Mesothelial cell of epicardium (in vitro differentiated cells): ENCODE data around the gene TRIP10. TPM values are rescaled to one million over a fixed set of nuclear protein-coding genes. Genes with fewer than 3 reads are reported as not detected.
"Not testable (repeated sequence)": the region's sequence is repeated elsewhere in the genome, so short reads cannot be mapped to it uniquely, and the experiment has no call there.

Experiments used
- DNase-seq, 2 experiments: peaks; one replicate each; pipeline ENCODE4 v3.0.0; 2021; ENCODE audit warnings: low spot score in 2 of 2; ENCODE audit not compliant: unreplicated experiment in 2 of 2
- H3K27ac Mint-ChIP-seq: 2 replicates; pipeline ENCODE4 v1.8.0; 2021; ENCODE audit warnings: mixed read lengths
- H3K27me3 Mint-ChIP-seq: 2 replicates; pipeline ENCODE4 v1.8.0; 2021; ENCODE audit warnings: low read depth, mixed read lengths
- H3K36me3 Mint-ChIP-seq: 2 replicates; pipeline ENCODE4 v1.8.0; 2021; ENCODE audit warnings: mixed read lengths
- H3K4me1 Mint-ChIP-seq: 2 replicates; pipeline ENCODE4 v1.8.0; 2021; ENCODE audit warnings: mixed read lengths
- H3K4me3 Mint-ChIP-seq: 2 replicates; pipeline ENCODE4 v1.8.0; 2021; ENCODE audit warnings: mild to moderate bottlenecking, moderate library complexity, mixed read lengths
- H3K9me3 Mint-ChIP-seq: 2 replicates; pipeline ENCODE4 v1.8.0; 2021; ENCODE audit warnings: mixed read lengths
- CTCF ChIP-seq: fragments of 200-600 bp; sonication (generic); IDR thresholded peaks from one replicate; pipeline ENCODE4 v1.5.0; 2021; ENCODE audit warnings: antibody characterized with exemption; ENCODE audit not compliant: unreplicated experiment
- microRNA-seq: library from miRNA; unstranded; fragments of <30 nt; microRNA quantifications from one replicate; pipeline ENCODE4 v1.2.0, GENCODE V29; 2021; ENCODE audit warnings: inconsistent platforms, mixed read lengths
- total RNA-seq: library from RNA; stranded (reverse); gene quantifications from 3 replicates; pipeline ENCODE4 v1.2.1, GENCODE V29; 2021

TRIP10 gene
- total RNA-seq, 1 donor from 2014 or later: 73.2 TPM

- DNase-seq: no peak
- H3K9me3 Mint-ChIP-seq: peaks cover 43% of the 10 kb centered on the region
- H3K4me1 Mint-ChIP-seq: peaks cover 2% of the 10 kb centered on the region
- TF ChIP-seq CTCF: no peak
- no peaks in the 10 kb centered on the region for H3K27me3 Mint-ChIP-seq
- H3K4me3 Mint-ChIP-seq: no peak overlapping the region
- no peak overlapping the region for H3K27ac Mint-ChIP-seq
- H3K36me3 Mint-ChIP-seq: peaks cover 6% of the 10 kb centered on the region
These were observed 58.2 kb downstream of the TRIP10 start for GRCh38 chr19:6797646-6798045.

- H3K4me3 Mint-ChIP-seq, H3K36me3 Mint-ChIP-seq, DNase-seq, H3K27ac Mint-ChIP-seq, H3K4me1 Mint-ChIP-seq, H3K27me3 Mint-ChIP-seq: not testable (repeated sequence)
- H3K9me3 Mint-ChIP-seq: peaks cover 29% of the 10 kb centered on the region
These were observed 60.8 kb downstream of the TRIP10 start for GRCh38 chr19:6800160-6800790.

GRCh38 chr19:6800991-6801484, 61.6 kb downstream of the TRIP10 start:
- Mint-ChIP-seq H3K4me1 (peaks cover 2% of the 10 kb centered on the region), H3K27me3 (no peaks in the 10 kb centered on the region), H3K36me3 (peaks cover 6% of the 10 kb centered on the region), H3K4me3 (no peak overlapping the region), H3K9me3 (peaks cover 22% of the 10 kb centered on the region), H3K27ac (no peak overlapping the region)
- no peak for TF ChIP-seq CTCF
- no peak for DNase-seq

Small RNAs within 50 kb of the gene (microRNA-seq; reads per million reads assigned to microRNA genes)
- 0.88 reads per million for gene MIR6791

Other genes with a start within 250 kb of the TRIP10 start
- gene TUBB4A, start 237.4 kb upstream of the TRIP10 start, total RNA-seq: 10.5 to 13.5 TPM (median 13.0 TPM) in 3 replicates
- gene TNFSF9, start 208.7 kb upstream of the TRIP10 start, total RNA-seq: 0.76 to 1.5 TPM (median 1.1 TPM) in 3 replicates
- not detected in 3 replicates for gene CD70, start 148.5 kb upstream of the TRIP10 start, total RNA-seq
- 0.07 to 0.09 TPM in 2 of 3 replicates, not detected in the other for gene TNFSF14, start 69.5 kb upstream of the TRIP10 start, total RNA-seq
- 23.1 to 35.3 TPM (median 24.5 TPM) in 3 replicates for gene C3, start 19.0 kb upstream of the TRIP10 start, total RNA-seq
- gene GPR108, start 2.1 kb upstream of the TRIP10 start, total RNA-seq: 51.4 to 53.6 TPM (median 52.1 TPM) in 3 replicates
- 13.3 to 13.9 TPM (median 13.4 TPM) in 3 replicates for gene SH2D3A, start 27.8 kb downstream of the TRIP10 start, total RNA-seq
- gene VAV1, start 33.0 kb downstream of the TRIP10 start, total RNA-seq: not detected in 3 replicates
- gene ADGRE1, start 147.9 kb downstream of the TRIP10 start, total RNA-seq: not detected in 3 replicates